SK-N-SH (cell line): ENCODE results near the gene CDO1. TPM values are rescaled to one million over a fixed set of nuclear protein-coding genes. Genes with fewer than 3 reads are reported as not detected.

Experiments used
- CTCF ChIA-PET: fragments of 300-600, 350-600 bp; formaldehyde crosslinking; extraction: SDS; loops from one replicate; lab custom pipeline; 2021; lab: Yijun Ruan, JAX
- POLR2A ChIA-PET: fragments of 350-600 bp; sonication (Branson Sonifier 250); formaldehyde crosslinking; extraction: SDS; loops from one replicate; lab custom pipeline; 2020; ENCODE audit warnings: antibody characterized with exemption, inconsistent platforms; lab: Yijun Ruan, JAX
- DNase-seq: peaks from one replicate; pipeline ENCODE4 v3.0.0; 2012
- H2AFZ ChIP-seq: fragments of 200-600 bp; sonication (generic); 2 replicates; pipeline ENCODE4 v1.8.1; 2016; ENCODE audit warnings: antibody characterized with exemption, mild to moderate bottlenecking, low read depth
- H3F3A ChIP-seq: fragments of 200-600 bp; sonication (generic); replicated peaks from 2 replicates; pipeline ENCODE3; 2016; ENCODE audit warnings: antibody characterized with exemption, mild to moderate bottlenecking; ENCODE audit not compliant: insufficient read depth
- H3K27ac ChIP-seq, 2 experiments: fragments of 200-500 bp in 1 of 2; fragments of 200-600 bp in 1 of 2; sonication (Bioruptor generic) in 1 of 2; sonication (generic), shearing (Covaris generic) in 1 of 2; 2 replicates each; pipeline versions ENCODE4 v1.5.1 to v1.6.1; 2014 to 2016; ENCODE audit warnings: low read depth in 2 of 2, inconsistent platforms in 1 of 2, low read length in 1 of 2, mild to moderate bottlenecking in 1 of 2, mixed read lengths in 1 of 2
- H3K27me3 ChIP-seq: fragments of 200-600 bp; sonication (generic), shearing (Covaris generic); 2 replicates; pipeline ENCODE4 v1.6.1; 2016; ENCODE audit warnings: mixed run types; ENCODE audit not compliant: insufficient read depth
- H3K36me3 ChIP-seq, 2 experiments: fragments of 200-500 bp in 1 of 2; fragments of 200-600 bp in 1 of 2; sonication (Bioruptor generic) in 1 of 2; sonication (generic) in 1 of 2; replicated peaks in 1 of 2; 2 replicates each; pipeline versions ENCODE3 to v1.5.1; 2014 to 2016; ENCODE audit warnings: low read length in 1 of 2, mild to moderate bottlenecking in 1 of 2; ENCODE audit not compliant: insufficient read depth in 2 of 2, control insufficient read depth in 1 of 2
- H3K4me1 ChIP-seq, 2 experiments: fragments of 200-500 bp in 1 of 2; fragments of 200-600 bp in 1 of 2; sonication (Bioruptor generic) in 1 of 2; sonication (generic), shearing (Covaris generic) in 1 of 2; 2 replicates each; pipeline versions ENCODE4 v1.5.1 to v1.6.1; 2014 to 2016; ENCODE audit warnings: low read depth in 1 of 2, low read length in 1 of 2, mixed run types in 1 of 2; ENCODE audit not compliant: insufficient read depth in 2 of 2, control insufficient read depth in 1 of 2
- H3K4me2 ChIP-seq: fragments of 200-600 bp; sonication (generic), shearing (Covaris generic); 2 replicates; pipeline ENCODE4 v1.6.1; 2017; ENCODE audit warnings: mixed run types
- H3K4me3 ChIP-seq, 2 experiments: fragments of 200-500 bp in 1 of 2; fragments of 200-600 bp in 1 of 2; sonication (Bioruptor generic) in 1 of 2; sonication (generic), shearing (Covaris generic) in 1 of 2; 2 replicates each; pipeline versions ENCODE4 v1.5.1 to v1.8.1; 2014 to 2016; ENCODE audit warnings: low read depth in 2 of 2, inconsistent platforms in 1 of 2, low read length in 1 of 2, mild to moderate bottlenecking in 1 of 2, mixed read lengths in 1 of 2, moderate library complexity in 1 of 2
- H3K79me2 ChIP-seq: fragments of 200-600 bp; sonication (generic); 2 replicates; pipeline ENCODE4 v1.8.1; 2017; ENCODE audit warnings: mild to moderate bottlenecking; ENCODE audit not compliant: insufficient read depth
- H3K9ac ChIP-seq: fragments of 200-600 bp; sonication (generic); 2 replicates; pipeline ENCODE4 v1.6.1; 2017; ENCODE audit warnings: mixed run types
- H3K9me2 ChIP-seq: fragments of 200-600 bp; sonication (generic); 2 replicates; pipeline ENCODE4 v1.6.1; 2017; ENCODE audit warnings: mixed run types
- H3K9me3 ChIP-seq: fragments of 200-600 bp; sonication (generic); 2 replicates; pipeline ENCODE4 v1.6.1; 2017; ENCODE audit warnings: mixed run types, mild to moderate bottlenecking, moderate library complexity
- H4K20me1 ChIP-seq: fragments of 200-600 bp; sonication (generic); 2 replicates; pipeline ENCODE4 v1.6.1; 2017; ENCODE audit warnings: mild to moderate bottlenecking, mixed run types; ENCODE audit not compliant: insufficient read depth
- CHD2 ChIP-seq: fragments of 150-350 bp; IDR thresholded peaks from 2 replicates; pipeline ENCODE4 v1.6.1; 2018; ENCODE audit warnings: low read length; ENCODE audit not compliant: partially characterized antibody
- ELF1 ChIP-seq: IDR thresholded peaks from 2 replicates; pipeline ENCODE4 v1.4.0; 2012
- EP300 ChIP-seq, 2 experiments: IDR thresholded peaks; 2 replicates each; pipeline versions ENCODE4 v1.4.0 to v1.6.1; 2012; ENCODE audit warnings: borderline replicate concordance in 1 of 2, low read depth in 1 of 2, low read length in 1 of 2
- EZH2phosphoT487 ChIP-seq: fragments of 200-600 bp; sonication (generic); IDR thresholded peaks from 2 replicates; pipeline ENCODE4 v1.6.1; 2017; ENCODE audit warnings: low read depth, mixed run types, mild to moderate bottlenecking, antibody characterized with exemption, moderate library complexity, borderline replicate concordance
- FOSL2 ChIP-seq: IDR thresholded peaks from 2 replicates; pipeline ENCODE4 v1.4.0; 2012; ENCODE audit warnings: low read depth, mild to moderate bottlenecking, moderate library complexity, borderline replicate concordance
- GABPA ChIP-seq: IDR thresholded peaks from 2 replicates; pipeline ENCODE4 v1.4.0; 2012; ENCODE audit warnings: low read depth, mild to moderate bottlenecking
- GATA2 ChIP-seq: sonication (generic); formaldehyde crosslinking; IDR thresholded peaks from 2 replicates; pipeline ENCODE4 v1.5.0; 2020; ENCODE audit warnings: mild to moderate bottlenecking, missing genetic modification reagents
- MEF2A ChIP-seq: IDR thresholded peaks from 2 replicates; pipeline ENCODE4 v1.4.0; 2012; ENCODE audit warnings: low read depth, borderline replicate concordance
- MXI1 ChIP-seq: IDR thresholded peaks from 2 replicates; pipeline ENCODE4 v1.6.1; 2012; ENCODE audit warnings: mild to moderate bottlenecking, low read depth, low read length, improper control_type of control experiment
- NFIC ChIP-seq: IDR thresholded peaks from 2 replicates; pipeline ENCODE4 v1.4.0; 2012; ENCODE audit warnings: borderline replicate concordance
- RCOR1 ChIP-seq: fragments of 150-350 bp; IDR thresholded peaks from 2 replicates; pipeline ENCODE4 v1.6.1; 2017; ENCODE audit warnings: antibody characterized with exemption, low read length
- RXRA ChIP-seq: IDR thresholded peaks from 2 replicates; pipeline ENCODE4 v1.4.0; 2012; ENCODE audit warnings: low read depth, mild to moderate bottlenecking, borderline replicate concordance
- SIN3A ChIP-seq: IDR thresholded peaks from 2 replicates; pipeline ENCODE4 v1.6.1; 2012; ENCODE audit warnings: low read depth, mild to moderate bottlenecking, low read length, moderate library complexity, borderline replicate concordance
- USF2 ChIP-seq: fragments of 150-350 bp; IDR thresholded peaks from 2 replicates; pipeline ENCODE4 v1.6.1; 2017; ENCODE audit warnings: antibody characterized with exemption, low read length, low read depth, borderline replicate concordance
- YY1 ChIP-seq: IDR thresholded peaks from 2 replicates; pipeline ENCODE4 v1.4.0; 2012; ENCODE audit warnings: low read depth, mild to moderate bottlenecking
- ZBTB33 ChIP-seq: IDR thresholded peaks from 2 replicates; pipeline ENCODE4 v1.4.0; 2012; ENCODE audit warnings: low read depth, borderline replicate concordance
- WGBS: methylation state at CpG from one replicate; pipeline ENCODE4 v1.1.6; 2017; ENCODE audit warnings: low lambda C conversion rate; 5-methylcytosine and 5-hydroxymethylcytosine counted together
- polyA plus RNA-seq, 3 experiments: library from polyadenylated mRNA; depleted of rRNA; stranded (reverse); fragments of >200 nt; gene quantifications; 2 replicates each; pipeline ENCODE4 v1.2.3, GENCODE V29; 2012
- TF ChIP-seq, protein P1 (sequence below): IDR thresholded peaks from 2 replicates; pipeline ENCODE4 v1.4.0; 2012; ENCODE audit warnings: low read depth, borderline replicate concordance
- TF ChIP-seq, protein P2 (sequence below): fragments of 150-350 bp; IDR thresholded peaks from 2 replicates; pipeline ENCODE4 v1.6.1; 2016; ENCODE audit warnings: mild to moderate bottlenecking, low read depth, low read length
- TF ChIP-seq, protein P3 (sequence below): IDR thresholded peaks from 2 replicates; pipeline ENCODE4 v1.4.0; 2012; ENCODE audit warnings: low read depth
- TF ChIP-seq, protein P4 (sequence below): fragments of 200-600 bp; sonication (generic); IDR thresholded peaks from 2 replicates; pipeline ENCODE4 v1.6.1; 2017; ENCODE audit warnings: antibody characterized with exemption, mild to moderate bottlenecking, moderate library complexity

CDO1 gene
- polyA plus RNA-seq, 1 of the 3 experiments (the other 2 are of a cell fraction), result 3.1 TPM

GRCh38 chr5:115787426-115787825, 29.0 kb downstream of the CDO1 start (continued):
- TF ChIP-seq, protein P1, sequence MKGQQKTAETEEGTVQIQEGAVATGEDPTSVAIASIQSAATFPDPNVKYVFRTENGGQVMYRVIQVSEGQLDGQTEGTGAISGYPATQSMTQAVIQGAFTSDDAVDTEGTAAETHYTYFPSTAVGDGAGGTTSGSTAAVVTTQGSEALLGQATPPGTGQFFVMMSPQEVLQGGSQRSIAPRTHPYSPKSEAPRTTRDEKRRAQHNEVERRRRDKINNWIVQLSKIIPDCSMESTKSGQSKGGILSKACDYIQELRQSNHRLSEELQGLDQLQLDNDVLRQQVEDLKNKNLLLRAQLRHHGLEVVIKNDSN, result no peak
- TF ChIP-seq SIN3A, result no peak
- TF ChIP-seq, protein P2, sequence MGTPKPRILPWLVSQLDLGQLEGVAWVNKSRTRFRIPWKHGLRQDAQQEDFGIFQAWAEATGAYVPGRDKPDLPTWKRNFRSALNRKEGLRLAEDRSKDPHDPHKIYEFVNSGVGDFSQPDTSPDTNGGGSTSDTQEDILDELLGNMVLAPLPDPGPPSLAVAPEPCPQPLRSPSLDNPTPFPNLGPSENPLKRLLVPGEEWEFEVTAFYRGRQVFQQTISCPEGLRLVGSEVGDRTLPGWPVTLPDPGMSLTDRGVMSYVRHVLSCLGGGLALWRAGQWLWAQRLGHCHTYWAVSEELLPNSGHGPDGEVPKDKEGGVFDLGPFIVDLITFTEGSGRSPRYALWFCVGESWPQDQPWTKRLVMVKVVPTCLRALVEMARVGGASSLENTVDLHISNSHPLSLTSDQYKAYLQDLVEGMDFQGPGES, result no peak
- no peak for TF ChIP-seq ZBTB33
- TF ChIP-seq GABPA, result no peak

- Histone ChIP-seq H3K4me2 (no peak overlapping the region), H3K79me2 (no peaks in the 10 kb centered on the region)
- POLR2A ChIA-PET, result no interaction called here
Measured at GRCh38 chr5:115785381-115786065, 30.9 kb downstream of the CDO1 start.

More at GRCh38 chr5:115785381-115786065, 30.9 kb downstream of the CDO1 start:
- H3K36me3 ChIP-seq, result no peaks in the 10 kb centered on the region
- H3K4me3 ChIP-seq, result no peak overlapping the region
- no peak overlapping the region for H3K27ac ChIP-seq
- no peaks in the 10 kb centered on the region for H3F3A ChIP-seq
- H2AFZ ChIP-seq, result no peak overlapping the region
- DNase-seq, result no peak
- no peaks in the 10 kb centered on the region for H3K4me1 ChIP-seq
- TF ChIP-seq MEF2A, result no peak
- no peak for TF ChIP-seq ELF1
- no peak for TF ChIP-seq GATA2 (CRISPR knock-in tag)
- no peak for TF ChIP-seq USF2
- no peak for TF ChIP-seq EZH2phosphoT487
- TF ChIP-seq YY1, result no peak
- TF ChIP-seq, protein P3, sequence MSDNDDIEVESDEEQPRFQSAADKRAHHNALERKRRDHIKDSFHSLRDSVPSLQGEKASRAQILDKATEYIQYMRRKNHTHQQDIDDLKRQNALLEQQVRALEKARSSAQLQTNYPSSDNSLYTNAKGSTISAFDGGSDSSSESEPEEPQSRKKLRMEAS, result no peak
- TF ChIP-seq RXRA, result no peak
- TF ChIP-seq, protein P1, result no peak
- no peak for TF ChIP-seq SIN3A
- TF ChIP-seq FOSL2, result no peak
- TF ChIP-seq CHD2, result no peak
- TF ChIP-seq EP300 (IDR thresholded peaks at IDR 0.05; ENCODE audit: borderline replicate concordance in 1 of 2, low read depth in 1 of 2, low read length in 1 of 2), result no peak
- no peak for TF ChIP-seq NFIC
- TF ChIP-seq RCOR1, result no peak
- TF ChIP-seq MXI1, result no peak
- TF ChIP-seq, protein P4, sequence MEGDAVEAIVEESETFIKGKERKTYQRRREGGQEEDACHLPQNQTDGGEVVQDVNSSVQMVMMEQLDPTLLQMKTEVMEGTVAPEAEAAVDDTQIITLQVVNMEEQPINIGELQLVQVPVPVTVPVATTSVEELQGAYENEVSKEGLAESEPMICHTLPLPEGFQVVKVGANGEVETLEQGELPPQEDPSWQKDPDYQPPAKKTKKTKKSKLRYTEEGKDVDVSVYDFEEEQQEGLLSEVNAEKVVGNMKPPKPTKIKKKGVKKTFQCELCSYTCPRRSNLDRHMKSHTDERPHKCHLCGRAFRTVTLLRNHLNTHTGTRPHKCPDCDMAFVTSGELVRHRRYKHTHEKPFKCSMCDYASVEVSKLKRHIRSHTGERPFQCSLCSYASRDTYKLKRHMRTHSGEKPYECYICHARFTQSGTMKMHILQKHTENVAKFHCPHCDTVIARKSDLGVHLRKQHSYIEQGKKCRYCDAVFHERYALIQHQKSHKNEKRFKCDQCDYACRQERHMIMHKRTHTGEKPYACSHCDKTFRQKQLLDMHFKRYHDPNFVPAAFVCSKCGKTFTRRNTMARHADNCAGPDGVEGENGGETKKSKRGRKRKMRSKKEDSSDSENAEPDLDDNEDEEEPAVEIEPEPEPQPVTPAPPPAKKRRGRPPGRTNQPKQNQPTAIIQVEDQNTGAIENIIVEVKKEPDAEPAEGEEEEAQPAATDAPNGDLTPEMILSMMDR, result no peak
- TF ChIP-seq, protein P2, result no peak
- no peaks in the 10 kb centered on the region for H4K20me1 ChIP-seq
- H3K9ac ChIP-seq, result no peak overlapping the region
- no peaks in the 10 kb centered on the region for H3K9me2 ChIP-seq
- 22% methylated on average over 6 of the region's 6 CpGs for WGBS
- H3K9me3 ChIP-seq, result no peaks in the 10 kb centered on the region
- H3K27me3 ChIP-seq, result no peaks in the 10 kb centered on the region
- CTCF ChIA-PET, result no interaction called here
